Lower lobe of right lung (tissue), 2 donors: ENCODE results near the gene GMPR2. TPM values are rescaled to one million over a fixed set of nuclear protein-coding genes. Genes with fewer than 3 reads are reported as not detected.

Source experiments
- ATAC-seq, 2 donors: fragments of 200-7000 bp; cut with Tn5 transposase; one replicate each; pipeline ENCODE4 v1.9.1; 2020 to 2022; ENCODE audit warnings: mild to moderate bottlenecking in 2 of 2, moderate library complexity in 2 of 2
- DNase-seq: peaks from one replicate; pipeline ENCODE4 v3.0.0-alpha.2; 2020
- H3K27ac ChIP-seq: fragments of 200-600 bp; one replicate; pipeline ENCODE4 v1.8.0; 2022
- H3K27me3 ChIP-seq: fragments of 200-600 bp; one replicate; pipeline ENCODE4 v1.8.0; 2022; ENCODE audit warnings: low read depth
- H3K36me3 ChIP-seq: fragments of 200-600 bp; one replicate; pipeline ENCODE4 v1.8.0; 2022; ENCODE audit warnings: mild to moderate bottlenecking
- H3K4me1 ChIP-seq: fragments of 200-600 bp; one replicate; pipeline ENCODE4 v1.8.0; 2022
- H3K4me3 ChIP-seq: fragments of 200-600 bp; one replicate; pipeline ENCODE4 v1.8.0; 2022; ENCODE audit warnings: mild to moderate bottlenecking
- H3K9me3 ChIP-seq: fragments of 200-600 bp; one replicate; pipeline ENCODE4 v1.8.0; 2022
- intact Hi-C: fragments of 100-400 bp; cut with DNase I; formaldehyde crosslinking; loops from one replicate; pipeline ENCODE4 v1.11.0; 2022
- total RNA-seq: library from RNA; stranded (reverse); fragmentation: NEBNext Ultra II Directional; extraction: Animal tissue kit (Norgen Biotek cat#: 25700); gene quantifications from one replicate; pipeline ENCODE4 v1.2.1, GENCODE V29; 2021
- TF ChIP-seq, protein P1 (sequence below): fragments of 200-600 bp; IDR thresholded peaks from one replicate; pipeline ENCODE4 v1.8.0; 2022; ENCODE audit warnings: antibody characterized with exemption, mild to moderate bottlenecking
- donor health status: DM: no; HTN: yes; CAD: no; lungs with severe emphysema.

The GMPR2 gene
- total RNA-seq, 1 donor from 2014 or later: 72.3 TPM

DNA sequence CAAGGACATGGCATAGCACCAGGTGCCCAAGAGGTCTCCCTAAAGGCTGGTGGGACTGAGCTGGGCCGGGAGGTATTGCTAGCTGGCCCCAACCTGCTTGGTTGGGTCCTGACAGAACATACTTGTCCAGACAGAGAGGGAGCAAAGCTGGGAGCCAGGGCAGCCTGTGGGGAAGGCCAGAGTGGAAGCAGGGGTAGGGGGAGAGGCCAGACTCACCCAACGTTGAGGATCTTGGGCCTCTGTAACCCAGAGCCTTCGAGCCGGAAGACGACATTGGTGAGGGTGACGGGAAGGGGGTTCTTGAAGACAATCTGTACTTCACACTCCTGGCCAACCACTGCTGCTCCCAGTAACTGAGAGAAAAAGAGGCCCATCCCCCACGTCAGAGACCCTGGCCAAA, 21.2 kb downstream of the GMPR2 start:
- ATAC-seq: no peak
- TF ChIP-seq, protein P1, sequence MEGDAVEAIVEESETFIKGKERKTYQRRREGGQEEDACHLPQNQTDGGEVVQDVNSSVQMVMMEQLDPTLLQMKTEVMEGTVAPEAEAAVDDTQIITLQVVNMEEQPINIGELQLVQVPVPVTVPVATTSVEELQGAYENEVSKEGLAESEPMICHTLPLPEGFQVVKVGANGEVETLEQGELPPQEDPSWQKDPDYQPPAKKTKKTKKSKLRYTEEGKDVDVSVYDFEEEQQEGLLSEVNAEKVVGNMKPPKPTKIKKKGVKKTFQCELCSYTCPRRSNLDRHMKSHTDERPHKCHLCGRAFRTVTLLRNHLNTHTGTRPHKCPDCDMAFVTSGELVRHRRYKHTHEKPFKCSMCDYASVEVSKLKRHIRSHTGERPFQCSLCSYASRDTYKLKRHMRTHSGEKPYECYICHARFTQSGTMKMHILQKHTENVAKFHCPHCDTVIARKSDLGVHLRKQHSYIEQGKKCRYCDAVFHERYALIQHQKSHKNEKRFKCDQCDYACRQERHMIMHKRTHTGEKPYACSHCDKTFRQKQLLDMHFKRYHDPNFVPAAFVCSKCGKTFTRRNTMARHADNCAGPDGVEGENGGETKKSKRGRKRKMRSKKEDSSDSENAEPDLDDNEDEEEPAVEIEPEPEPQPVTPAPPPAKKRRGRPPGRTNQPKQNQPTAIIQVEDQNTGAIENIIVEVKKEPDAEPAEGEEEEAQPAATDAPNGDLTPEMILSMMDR: no peak
- Histone ChIP-seq H3K9me3 (no peaks in the 10 kb centered on the region), H3K4me1 (peaks cover 4% of the 10 kb centered on the region), H3K27me3 (no peaks in the 10 kb centered on the region), H3K27ac (no peak overlapping the region), H3K4me3 (no peak overlapping the region), H3K36me3 (peaks cover 15% of the 10 kb centered on the region)
- no peak for DNase-seq
- intact Hi-C loops: no loop called here

- Histone ChIP-seq H3K4me1 (peaks cover 12% of the 10 kb centered on the region), H3K9me3 (no peaks in the 10 kb centered on the region), H3K27me3 (no peaks in the 10 kb centered on the region), H3K36me3 (peaks cover 13% of the 10 kb centered on the region), H3K27ac (no peak overlapping the region), H3K4me3 (no peak overlapping the region)
- TF ChIP-seq, protein P1: no peak
- DNase-seq: peak; percentile 40
- intact Hi-C loops: no loop called here
- ATAC-seq: no peak
These were observed 22.1 kb downstream of the GMPR2 start for GRCh38 chr14:24254630-24255392.

GRCh38 chr14:24255438-24255837, 22.7 kb downstream of the GMPR2 start:
- intact Hi-C loops: no loop called here
- TF ChIP-seq, protein P1: no peak
- no peak overlapping the region for H3K27ac ChIP-seq

GRCh38 chr14:24255931-24256711, 23.4 kb downstream of the GMPR2 start:
- Histone ChIP-seq H3K4me3 (no peak overlapping the region), H3K9me3 (no peaks in the 10 kb centered on the region), H3K27ac (no peak overlapping the region), H3K4me1 (peaks cover 12% of the 10 kb centered on the region), H3K36me3 (peaks cover 13% of the 10 kb centered on the region), H3K27me3 (no peaks in the 10 kb centered on the region)
- TF ChIP-seq, protein P1: no peak
- ATAC-seq (no peak), DNase-seq (no peak)
- intact Hi-C loops: no loop called here

More at GRCh38 chr14:24255438-24255837, 22.7 kb downstream of the GMPR2 start:
- ATAC-seq: no peak
- no peak for DNase-seq
- Histone ChIP-seq H3K4me1 (peaks cover 12% of the 10 kb centered on the region), H3K4me3 (no peak overlapping the region), H3K36me3 (peaks cover 13% of the 10 kb centered on the region), H3K9me3 (no peaks in the 10 kb centered on the region), H3K27me3 (no peaks in the 10 kb centered on the region)

- no peak overlapping the region for H3K27ac ChIP-seq
- H3K4me3 ChIP-seq: no peak overlapping the region
- peaks cover 13% of the 10 kb centered on the region for H3K36me3 ChIP-seq
- H3K4me1 ChIP-seq: peaks cover 12% of the 10 kb centered on the region
- intact Hi-C loops: no loop called here
- peak in 1 of 2 donors; percentile 25 for ATAC-seq
- no peaks in the 10 kb centered on the region for H3K27me3 ChIP-seq
- TF ChIP-seq, protein P1: no peak
- no peaks in the 10 kb centered on the region for H3K9me3 ChIP-seq
- DNase-seq: peak; percentile 34
These were observed 24.2 kb downstream of the GMPR2 start for GRCh38 chr14:24256960-24257359.
